Vagina (tissue), 2 donors: ENCODE measurements around the gene STX3. TPM values are rescaled to one million over a fixed set of nuclear protein-coding genes. Genes with fewer than 3 reads are reported as not detected.

Source experiments
- DNase-seq, 2 donors: peaks; one replicate each; pipeline ENCODE4 v3.0.0-alpha.2; 2017; ENCODE audit errors: extremely low spot score in 2 of 2
- H3K27ac ChIP-seq: fragments of 200-600 bp; sonication (generic); one replicate; pipeline ENCODE4 v1.5.1; 2019
- H3K27me3 ChIP-seq: fragments of 200-600 bp; sonication (generic); one replicate; pipeline ENCODE4 v1.5.1; 2019
- H3K36me3 ChIP-seq, 2 donors: fragments of 200-600 bp; sonication (generic); one replicate each; pipeline ENCODE4 v1.5.1; 2017 to 2019
- H3K4me1 ChIP-seq: fragments of 200-600 bp; sonication (generic); one replicate; pipeline ENCODE4 v1.5.1; 2019
- H3K4me3 ChIP-seq, 2 donors: fragments of 200-600 bp; sonication (generic); 1 replicate in 1 of 2; 2 replicates in 1 of 2; pipeline ENCODE4 v1.5.1; 2016 to 2019
- H3K9me3 ChIP-seq: fragments of 200-600 bp; sonication (generic); one replicate; pipeline ENCODE4 v1.5.1; 2019
- CTCF ChIP-seq, 3 experiments: fragments of 450-650 bp in 2 of 3; fragments of 200-600 bp in 1 of 3; sonication (generic) in 1 of 3; IDR thresholded peaks; one replicate each; pipeline ENCODE4 v1.5.1; 2017 to 2019; ENCODE audit warnings: antibody characterized with exemption in 3 of 3, mild to moderate bottlenecking in 2 of 3, moderate library complexity in 2 of 3
- POLR2A ChIP-seq, 2 donors: fragments of 450-650 bp; IDR thresholded peaks; one replicate each; pipeline ENCODE4 v1.6.1; 2017; ENCODE audit warnings: antibody characterized with exemption in 2 of 2, mild to moderate bottlenecking in 2 of 2, moderate library complexity in 2 of 2
- POLR2AphosphoS5 ChIP-seq, 2 donors: sonication (generic); formaldehyde crosslinking; IDR thresholded peaks; one replicate each; pipeline ENCODE4 v1.9.0; 2017; ENCODE audit warnings: antibody characterized with exemption in 2 of 2, mild to moderate bottlenecking in 2 of 2, low read depth in 1 of 2; ENCODE audit not compliant: insufficient read depth in 1 of 2
- intact Hi-C: fragments of 100-400 bp; cut with DNase I; formaldehyde crosslinking; loops from one replicate; pipeline ENCODE4 v1.15.1; 2023
- total RNA-seq: library from RNA; depleted of rRNA; stranded (reverse); fragments of >200 nt; gene quantifications from one replicate; pipeline ENCODE4 v1.2.3, GENCODE V29; 2016

The STX3 gene
- total RNA-seq, 1 donor from 2014 or later = 39.8 TPM

GRCh38 chr11:59822989-59823566 lies 67.9 kb downstream of the STX3 start:
- intact Hi-C loops = no loop called here
- no peak for DNase-seq
- TF ChIP-seq POLR2A (IDR thresholded peaks at IDR 0.05) (no peak), CTCF (IDR thresholded peaks at IDR 0.05) (peak in 1 of 3 experiments; percentile 24), POLR2AphosphoS5 (IDR thresholded peaks at IDR 0.05; ENCODE audit: insufficient read depth in 1 of 2, low read depth in 1 of 2) (no peak)

GRCh38 chr11:59829358-59829757 lies 74.2 kb downstream of the STX3 start:
- Histone ChIP-seq H3K36me3 (no peaks in the 10 kb centered on the region), H3K4me1 (no peaks in the 10 kb centered on the region), H3K27ac (no peak overlapping the region), H3K4me3 (no peak overlapping the region), H3K27me3 (no peaks in the 10 kb centered on the region), H3K9me3 (no peaks in the 10 kb centered on the region)
- intact Hi-C loops = no loop called here
- no peak for TF ChIP-seq POLR2A (IDR thresholded peaks at IDR 0.05)
- DNase-seq = no peak

More at GRCh38 chr11:59822989-59823566, 67.9 kb downstream of the STX3 start:
- Histone ChIP-seq H3K9me3 (no peaks in the 10 kb centered on the region), H3K27ac (no peak overlapping the region), H3K4me3 (no peak overlapping the region), H3K4me1 (no peaks in the 10 kb centered on the region), H3K27me3 (no peaks in the 10 kb centered on the region), H3K36me3 (no peaks in the 10 kb centered on the region)

- Histone ChIP-seq H3K4me1 (no peaks in the 10 kb centered on the region), H3K27me3 (no peaks in the 10 kb centered on the region), H3K27ac (no peak overlapping the region), H3K4me3 (no peak overlapping the region), H3K9me3 (no peaks in the 10 kb centered on the region), H3K36me3 (no peaks in the 10 kb centered on the region)
- no peak for DNase-seq
- TF ChIP-seq CTCF (IDR thresholded peaks at IDR 0.05) (no peak), POLR2A (IDR thresholded peaks at IDR 0.05) (no peak), POLR2AphosphoS5 (IDR thresholded peaks at IDR 0.05; ENCODE audit: insufficient read depth in 1 of 2, low read depth in 1 of 2) (no peak)
- intact Hi-C loops = no loop called here
These were observed 78.4 kb downstream of the STX3 start for GRCh38 chr11:59833602-59834001.

GRCh38 chr11:59839615-59840014 lies 84.4 kb downstream of the STX3 start:
- intact Hi-C loops = no loop called here

GRCh38 chr11:59841514-59841913 lies 86.3 kb downstream of the STX3 start:
- DNase-seq = no peak
- Histone ChIP-seq H3K4me3 (no peak overlapping the region), H3K36me3 (no peaks in the 10 kb centered on the region), H3K9me3 (no peaks in the 10 kb centered on the region), H3K4me1 (no peaks in the 10 kb centered on the region), H3K27ac (no peak overlapping the region), H3K27me3 (no peaks in the 10 kb centered on the region)
- TF ChIP-seq POLR2AphosphoS5 (IDR thresholded peaks at IDR 0.05; ENCODE audit: insufficient read depth in 1 of 2, low read depth in 1 of 2) = no peak
- TF ChIP-seq POLR2A (IDR thresholded peaks at IDR 0.05) = no peak
- TF ChIP-seq CTCF (IDR thresholded peaks at IDR 0.05) = no peak
- intact Hi-C loops = no loop called here

More at GRCh38 chr11:59839615-59840014, 84.4 kb downstream of the STX3 start:
- no peaks in the 10 kb centered on the region for H3K9me3 ChIP-seq
- no peak for DNase-seq
- TF ChIP-seq POLR2AphosphoS5 (IDR thresholded peaks at IDR 0.05; ENCODE audit: insufficient read depth in 1 of 2, low read depth in 1 of 2) (no peak), CTCF (IDR thresholded peaks at IDR 0.05) (no peak), POLR2A (IDR thresholded peaks at IDR 0.05) (no peak)
- H3K36me3 ChIP-seq = no peaks in the 10 kb centered on the region
- no peak overlapping the region for H3K4me3 ChIP-seq
- H3K27me3 ChIP-seq = no peaks in the 10 kb centered on the region
- no peaks in the 10 kb centered on the region for H3K4me1 ChIP-seq
- no peak overlapping the region for H3K27ac ChIP-seq
